HepG2 (cell line): ENCODE results near the gene TM4SF1. TPM values are rescaled to one million over a fixed set of nuclear protein-coding genes. Genes with fewer than 3 reads are reported as not detected.

Experiments used
- ATRX ChIP-seq: sonication (generic); formaldehyde crosslinking; IDR thresholded peaks from 2 replicates; pipeline ENCODE4 v1.4.0; 2020; ENCODE audit warnings: missing genetic modification reagents, borderline replicate concordance
- HDAC6 ChIP-seq: fragments of 200-600 bp; sonication (generic); IDR thresholded peaks from 2 replicates; pipeline ENCODE4 v1.7.0; 2017; ENCODE audit warnings: mild to moderate bottlenecking, antibody characterized with exemption, low read length, low read depth
- KLF13 ChIP-seq: sonication (generic); formaldehyde crosslinking; IDR thresholded peaks from 2 replicates; pipeline ENCODE4 v1.4.0; 2020; ENCODE audit warnings: mild to moderate bottlenecking, missing genetic modification reagents
- SPEN ChIP-seq: sonication (generic); formaldehyde crosslinking; IDR thresholded peaks from 2 replicates; pipeline ENCODE4 v1.5.1; 2020; ENCODE audit warnings: low read depth, mild to moderate bottlenecking, missing genetic modification reagents
- ZBTB42 ChIP-seq: sonication (generic); formaldehyde crosslinking; IDR thresholded peaks from 2 replicates; pipeline ENCODE4 v1.5.0; 2020; ENCODE audit warnings: mild to moderate bottlenecking, missing genetic modification reagents
- ZNF260 ChIP-seq: sonication (generic); formaldehyde crosslinking; IDR thresholded peaks from 2 replicates; pipeline ENCODE4 v1.4.0; 2020; ENCODE audit warnings: missing genetic modification reagents, low read depth, mild to moderate bottlenecking, borderline replicate concordance
- ZNF562 ChIP-seq: sonication (generic); formaldehyde crosslinking; IDR thresholded peaks from 2 replicates; pipeline ENCODE4 v1.8.0; 2022; ENCODE audit warnings: missing genetic modification reagents, borderline replicate concordance
- ZNF616 ChIP-seq: sonication (generic); formaldehyde crosslinking; IDR thresholded peaks from 2 replicates; pipeline ENCODE4 v1.5.0; 2020; ENCODE audit warnings: low read depth, mild to moderate bottlenecking, missing genetic modification reagents
- ZNF775 ChIP-seq: sonication (generic); formaldehyde crosslinking; IDR thresholded peaks from 2 replicates; pipeline ENCODE4 v1.4.0; 2020; ENCODE audit warnings: missing genetic modification reagents, mild to moderate bottlenecking, moderate library complexity, borderline replicate concordance
- polyA plus RNA-seq, 8 experiments: library from polyadenylated mRNA; depleted of rRNA in 3 of 8; stranded (reverse) in 7 of 8; unstranded in 1 of 8; fragments of >200 nt; fragmentation: Illumina TruSeq in 4 of 8; extraction: Trizol in 4 of 8; gene quantifications; 2 replicates each; pipeline versions ENCODE4 v1.2.1 to v1.2.3, GENCODE V29; 2011 to 2016; ENCODE audit warnings: low read depth in 4 of 8, missing spikeins in 1 of 8, mixed read lengths in 1 of 8; ENCODE audit not compliant: insufficient read depth in 1 of 8
- total RNA-seq, 5 experiments: library from RNA; depleted of rRNA; stranded (reverse); fragments of >200 nt; fragmentation: Illumina TruSeq; extraction: Trizol; gene quantifications; 2 replicates each; pipeline ENCODE4 v1.2.3, GENCODE V29; 2016; ENCODE audit warnings: low read depth in 1 of 5
- TF ChIP-seq, protein P1 (sequence below): sonication (generic); formaldehyde crosslinking; IDR thresholded peaks from 2 replicates; pipeline ENCODE4 v1.4.0; 2020; ENCODE audit warnings: missing genetic modification reagents, borderline replicate concordance
- TF ChIP-seq, protein P2 (sequence below): sonication (generic); formaldehyde crosslinking; IDR thresholded peaks from 2 replicates; pipeline ENCODE4 v1.5.0; 2020; ENCODE audit warnings: mild to moderate bottlenecking, missing genetic modification reagents
- TF ChIP-seq, protein P3 (sequence below): sonication (generic); formaldehyde crosslinking; IDR thresholded peaks from 2 replicates; pipeline ENCODE4 v1.4.0; 2020; ENCODE audit warnings: mild to moderate bottlenecking, missing genetic modification reagents
- TF ChIP-seq, protein P4 (sequence below): sonication (generic); formaldehyde crosslinking; IDR thresholded peaks from 2 replicates; pipeline ENCODE4 v1.5.1; 2020; ENCODE audit warnings: mild to moderate bottlenecking, missing genetic modification reagents, borderline replicate concordance

The TM4SF1 gene
- total and polyA plus RNA-seq, 2 of the 13 experiments (the other 11 are each of a cell fraction or from before 2014, with no cell fraction given), result 431 to 1,359 TPM

DNA sequence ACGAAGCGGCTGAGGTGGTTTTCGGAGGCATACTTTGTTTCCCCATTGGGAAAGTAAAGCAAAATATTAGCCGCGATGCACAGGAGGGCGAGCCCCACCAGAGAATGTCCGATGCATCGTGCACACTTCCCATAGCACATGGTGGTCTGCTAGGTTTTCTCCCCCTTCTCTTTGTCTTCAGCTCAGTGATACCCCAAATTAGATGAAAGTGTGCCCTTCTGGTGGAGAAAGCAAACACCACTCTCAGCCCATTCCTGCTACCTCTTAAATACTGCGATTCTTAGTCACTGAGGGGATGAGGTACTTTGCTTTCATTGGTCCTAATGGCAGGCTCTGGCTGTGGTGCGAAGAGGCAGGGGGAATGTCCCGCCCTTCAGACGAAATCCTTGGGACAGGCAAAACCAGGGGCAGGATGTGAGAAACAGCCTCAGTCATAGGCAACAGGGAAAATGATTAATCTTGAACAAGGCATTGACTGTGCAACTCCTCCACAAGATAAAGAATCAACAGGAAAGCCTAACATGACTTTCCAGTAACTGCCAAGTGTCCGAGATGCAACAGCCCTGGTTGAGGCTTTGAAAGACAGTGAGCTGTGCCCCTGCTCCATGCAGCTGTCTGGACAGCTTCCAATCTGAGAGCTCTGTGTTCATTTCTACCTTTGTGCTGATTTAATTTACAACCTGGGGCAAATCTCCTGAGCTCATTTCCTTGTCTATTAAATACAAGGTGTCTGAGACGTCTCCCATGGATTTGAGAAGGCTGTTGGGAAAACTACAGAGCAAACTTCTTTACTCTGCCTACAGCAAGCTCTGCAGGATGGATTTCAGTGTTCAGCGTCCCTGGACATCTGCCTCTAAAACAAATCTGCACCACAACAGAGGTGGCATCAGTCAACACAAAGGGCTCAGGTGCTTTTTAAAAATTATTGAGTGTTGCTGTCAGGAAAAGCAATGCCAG, at the start of gene TM4SF1 (continued):
- TF ChIP-seq, protein P1, sequence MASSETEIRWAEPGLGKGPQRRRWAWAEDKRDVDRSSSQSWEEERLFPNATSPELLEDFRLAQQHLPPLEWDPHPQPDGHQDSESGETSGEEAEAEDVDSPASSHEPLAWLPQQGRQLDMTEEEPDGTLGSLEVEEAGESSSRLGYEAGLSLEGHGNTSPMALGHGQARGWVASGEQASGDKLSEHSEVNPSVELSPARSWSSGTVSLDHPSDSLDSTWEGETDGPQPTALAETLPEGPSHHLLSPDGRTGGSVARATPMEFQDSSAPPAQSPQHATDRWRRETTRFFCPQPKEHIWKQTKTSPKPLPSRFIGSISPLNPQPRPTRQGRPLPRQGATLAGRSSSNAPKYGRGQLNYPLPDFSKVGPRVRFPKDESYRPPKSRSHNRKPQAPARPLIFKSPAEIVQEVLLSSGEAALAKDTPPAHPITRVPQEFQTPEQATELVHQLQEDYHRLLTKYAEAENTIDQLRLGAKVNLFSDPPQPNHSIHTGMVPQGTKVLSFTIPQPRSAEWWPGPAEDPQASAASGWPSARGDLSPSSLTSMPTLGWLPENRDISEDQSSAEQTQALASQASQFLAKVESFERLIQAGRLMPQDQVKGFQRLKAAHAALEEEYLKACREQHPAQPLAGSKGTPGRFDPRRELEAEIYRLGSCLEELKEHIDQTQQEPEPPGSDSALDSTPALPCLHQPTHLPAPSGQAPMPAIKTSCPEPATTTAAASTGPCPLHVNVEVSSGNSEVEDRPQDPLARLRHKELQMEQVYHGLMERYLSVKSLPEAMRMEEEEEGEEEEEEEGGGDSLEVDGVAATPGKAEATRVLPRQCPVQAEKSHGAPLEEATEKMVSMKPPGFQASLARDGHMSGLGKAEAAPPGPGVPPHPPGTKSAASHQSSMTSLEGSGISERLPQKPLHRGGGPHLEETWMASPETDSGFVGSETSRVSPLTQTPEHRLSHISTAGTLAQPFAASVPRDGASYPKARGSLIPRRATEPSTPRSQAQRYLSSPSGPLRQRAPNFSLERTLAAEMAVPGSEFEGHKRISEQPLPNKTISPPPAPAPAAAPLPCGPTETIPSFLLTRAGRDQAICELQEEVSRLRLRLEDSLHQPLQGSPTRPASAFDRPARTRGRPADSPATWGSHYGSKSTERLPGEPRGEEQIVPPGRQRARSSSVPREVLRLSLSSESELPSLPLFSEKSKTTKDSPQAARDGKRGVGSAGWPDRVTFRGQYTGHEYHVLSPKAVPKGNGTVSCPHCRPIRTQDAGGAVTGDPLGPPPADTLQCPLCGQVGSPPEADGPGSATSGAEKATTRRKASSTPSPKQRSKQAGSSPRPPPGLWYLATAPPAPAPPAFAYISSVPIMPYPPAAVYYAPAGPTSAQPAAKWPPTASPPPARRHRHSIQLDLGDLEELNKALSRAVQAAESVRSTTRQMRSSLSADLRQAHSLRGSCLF (CRISPR knock-in tag), result no peak
- no peak for TF ChIP-seq ZNF260 (CRISPR knock-in tag)
- TF ChIP-seq ZNF562 (CRISPR knock-in tag), result no peak
- peak; percentile 85; the same call in 1 of the 2 replicates for TF ChIP-seq ZNF616 (CRISPR knock-in tag)
- TF ChIP-seq ZBTB42, result no peak
- TF ChIP-seq ZNF775 (CRISPR knock-in tag), result no peak
- TF ChIP-seq, protein P2, sequence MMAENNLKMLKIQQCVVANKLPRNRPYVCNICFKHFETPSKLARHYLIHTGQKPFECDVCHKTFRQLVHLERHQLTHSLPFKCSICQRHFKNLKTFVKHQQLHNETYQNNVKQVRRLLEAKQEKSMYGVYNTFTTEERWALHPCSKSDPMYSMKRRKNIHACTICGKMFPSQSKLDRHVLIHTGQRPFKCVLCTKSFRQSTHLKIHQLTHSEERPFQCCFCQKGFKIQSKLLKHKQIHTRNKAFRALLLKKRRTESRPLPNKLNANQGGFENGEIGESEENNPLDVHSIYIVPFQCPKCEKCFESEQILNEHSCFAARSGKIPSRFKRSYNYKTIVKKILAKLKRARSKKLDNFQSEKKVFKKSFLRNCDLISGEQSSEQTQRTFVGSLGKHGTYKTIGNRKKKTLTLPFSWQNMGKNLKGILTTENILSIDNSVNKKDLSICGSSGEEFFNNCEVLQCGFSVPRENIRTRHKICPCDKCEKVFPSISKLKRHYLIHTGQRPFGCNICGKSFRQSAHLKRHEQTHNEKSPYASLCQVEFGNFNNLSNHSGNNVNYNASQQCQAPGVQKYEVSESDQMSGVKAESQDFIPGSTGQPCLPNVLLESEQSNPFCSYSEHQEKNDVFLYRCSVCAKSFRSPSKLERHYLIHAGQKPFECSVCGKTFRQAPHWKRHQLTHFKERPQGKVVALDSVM (CRISPR knock-in tag), result no peak; the same call in 1 of the 2 replicates
- TF ChIP-seq, protein P3, sequence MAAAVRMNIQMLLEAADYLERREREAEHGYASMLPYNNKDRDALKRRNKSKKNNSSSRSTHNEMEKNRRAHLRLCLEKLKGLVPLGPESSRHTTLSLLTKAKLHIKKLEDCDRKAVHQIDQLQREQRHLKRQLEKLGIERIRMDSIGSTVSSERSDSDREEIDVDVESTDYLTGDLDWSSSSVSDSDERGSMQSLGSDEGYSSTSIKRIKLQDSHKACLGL (CRISPR knock-in tag), result no peak
- TF ChIP-seq, protein P4, sequence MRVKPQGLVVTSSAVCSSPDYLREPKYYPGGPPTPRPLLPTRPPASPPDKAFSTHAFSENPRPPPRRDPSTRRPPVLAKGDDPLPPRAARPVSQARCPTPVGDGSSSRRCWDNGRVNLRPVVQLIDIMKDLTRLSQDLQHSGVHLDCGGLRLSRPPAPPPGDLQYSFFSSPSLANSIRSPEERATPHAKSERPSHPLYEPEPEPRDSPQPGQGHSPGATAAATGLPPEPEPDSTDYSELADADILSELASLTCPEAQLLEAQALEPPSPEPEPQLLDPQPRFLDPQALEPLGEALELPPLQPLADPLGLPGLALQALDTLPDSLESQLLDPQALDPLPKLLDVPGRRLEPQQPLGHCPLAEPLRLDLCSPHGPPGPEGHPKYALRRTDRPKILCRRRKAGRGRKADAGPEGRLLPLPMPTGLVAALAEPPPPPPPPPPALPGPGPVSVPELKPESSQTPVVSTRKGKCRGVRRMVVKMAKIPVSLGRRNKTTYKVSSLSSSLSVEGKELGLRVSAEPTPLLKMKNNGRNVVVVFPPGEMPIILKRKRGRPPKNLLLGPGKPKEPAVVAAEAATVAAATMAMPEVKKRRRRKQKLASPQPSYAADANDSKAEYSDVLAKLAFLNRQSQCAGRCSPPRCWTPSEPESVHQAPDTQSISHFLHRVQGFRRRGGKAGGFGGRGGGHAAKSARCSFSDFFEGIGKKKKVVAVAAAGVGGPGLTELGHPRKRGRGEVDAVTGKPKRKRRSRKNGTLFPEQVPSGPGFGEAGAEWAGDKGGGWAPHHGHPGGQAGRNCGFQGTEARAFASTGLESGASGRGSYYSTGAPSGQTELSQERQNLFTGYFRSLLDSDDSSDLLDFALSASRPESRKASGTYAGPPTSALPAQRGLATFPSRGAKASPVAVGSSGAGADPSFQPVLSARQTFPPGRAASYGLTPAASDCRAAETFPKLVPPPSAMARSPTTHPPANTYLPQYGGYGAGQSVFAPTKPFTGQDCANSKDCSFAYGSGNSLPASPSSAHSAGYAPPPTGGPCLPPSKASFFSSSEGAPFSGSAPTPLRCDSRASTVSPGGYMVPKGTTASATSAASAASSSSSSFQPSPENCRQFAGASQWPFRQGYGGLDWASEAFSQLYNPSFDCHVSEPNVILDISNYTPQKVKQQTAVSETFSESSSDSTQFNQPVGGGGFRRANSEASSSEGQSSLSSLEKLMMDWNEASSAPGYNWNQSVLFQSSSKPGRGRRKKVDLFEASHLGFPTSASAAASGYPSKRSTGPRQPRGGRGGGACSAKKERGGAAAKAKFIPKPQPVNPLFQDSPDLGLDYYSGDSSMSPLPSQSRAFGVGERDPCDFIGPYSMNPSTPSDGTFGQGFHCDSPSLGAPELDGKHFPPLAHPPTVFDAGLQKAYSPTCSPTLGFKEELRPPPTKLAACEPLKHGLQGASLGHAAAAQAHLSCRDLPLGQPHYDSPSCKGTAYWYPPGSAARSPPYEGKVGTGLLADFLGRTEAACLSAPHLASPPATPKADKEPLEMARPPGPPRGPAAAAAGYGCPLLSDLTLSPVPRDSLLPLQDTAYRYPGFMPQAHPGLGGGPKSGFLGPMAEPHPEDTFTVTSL (CRISPR knock-in tag), result 0 out of 2 replicates have a peak, but pooled peaks have one; percentile 16
- no peak for TF ChIP-seq SPEN (CRISPR knock-in tag)
- TF ChIP-seq ATRX (CRISPR knock-in tag), result no peak
- TF ChIP-seq KLF13 (CRISPR knock-in tag), result no peak
- peak; percentile 26; the same call in 1 of the 2 replicates for TF ChIP-seq HDAC6
